ENCODE data around the gene KIF18B.

- TF ChIP-seq POLR2A (IDR thresholded peaks at IDR 0.05) (no peak), CTCF (IDR thresholded peaks at IDR 0.05) (no peak), EP300 (IDR thresholded peaks at IDR 0.05) (no peak)
Measured at GRCh38 chr17:44982113-44982702, 34.6 kb upstream of the KIF18B start.
